ENCODE data around the gene C1GALT1. TPM values are rescaled to one million over a fixed set of nuclear protein-coding genes. Genes with fewer than 3 reads are reported as not detected.
A peak's percentile ranks its signal among the peaks of the same experiment; 100 is the strongest.

Gene C1GALT1
- polyA plus RNA-seq, 3 donors: 12.5 to 47.7 (median 45.1) TPM

DNA sequence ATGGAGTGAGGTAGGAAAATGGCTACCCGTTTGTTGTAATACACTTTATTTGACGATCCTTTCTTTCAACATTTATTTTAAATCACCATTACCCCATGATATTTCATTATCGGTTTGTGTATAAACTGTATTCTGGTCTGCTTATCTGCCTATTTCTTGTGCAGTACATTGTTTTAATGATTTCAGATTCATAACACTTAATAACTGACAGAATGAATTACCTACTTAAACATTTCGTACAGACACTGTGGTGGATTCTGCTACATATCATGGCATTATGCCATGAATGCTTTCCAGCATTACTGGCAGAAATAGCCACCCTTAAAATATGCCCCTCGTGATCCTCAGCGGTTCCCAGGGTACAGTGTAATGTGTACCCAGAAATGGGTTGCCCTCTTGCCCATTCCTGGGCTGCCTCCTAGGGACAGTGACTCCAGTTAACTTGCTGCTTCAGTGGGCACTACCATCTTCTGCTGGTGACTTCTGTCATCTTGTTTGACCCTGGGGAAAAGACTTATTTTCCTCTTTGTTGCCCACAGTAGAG lies 74.5 kb downstream of the C1GALT1 start:
- no peaks in the 10 kb centered on the region for H3K27me3 ChIP-seq (ENCODE audit: control insufficient read depth in 2 of 2, insufficient read depth in 2 of 2, low read length in 2 of 2)
- Mint-ChIP-seq H3K4me3 (no peak overlapping the region), H3K4me1 (peaks cover 50% of the 10 kb centered on the region), H3K27ac (peak overlapping the region in 6 of 7 donors; percentile 74 to 94 (median 83)), H3K27me3 (ENCODE audit: low read depth in 3 of 3) (no peaks in the 10 kb centered on the region), H3K9me3 (peaks cover 0 to 2% (median 0%) of the 10 kb centered on the region in 7 donors), H3K36me3 (peaks cover 16 to 21% of the 10 kb centered on the region in 2 donors)
- TF ChIP-seq, protein P1, sequence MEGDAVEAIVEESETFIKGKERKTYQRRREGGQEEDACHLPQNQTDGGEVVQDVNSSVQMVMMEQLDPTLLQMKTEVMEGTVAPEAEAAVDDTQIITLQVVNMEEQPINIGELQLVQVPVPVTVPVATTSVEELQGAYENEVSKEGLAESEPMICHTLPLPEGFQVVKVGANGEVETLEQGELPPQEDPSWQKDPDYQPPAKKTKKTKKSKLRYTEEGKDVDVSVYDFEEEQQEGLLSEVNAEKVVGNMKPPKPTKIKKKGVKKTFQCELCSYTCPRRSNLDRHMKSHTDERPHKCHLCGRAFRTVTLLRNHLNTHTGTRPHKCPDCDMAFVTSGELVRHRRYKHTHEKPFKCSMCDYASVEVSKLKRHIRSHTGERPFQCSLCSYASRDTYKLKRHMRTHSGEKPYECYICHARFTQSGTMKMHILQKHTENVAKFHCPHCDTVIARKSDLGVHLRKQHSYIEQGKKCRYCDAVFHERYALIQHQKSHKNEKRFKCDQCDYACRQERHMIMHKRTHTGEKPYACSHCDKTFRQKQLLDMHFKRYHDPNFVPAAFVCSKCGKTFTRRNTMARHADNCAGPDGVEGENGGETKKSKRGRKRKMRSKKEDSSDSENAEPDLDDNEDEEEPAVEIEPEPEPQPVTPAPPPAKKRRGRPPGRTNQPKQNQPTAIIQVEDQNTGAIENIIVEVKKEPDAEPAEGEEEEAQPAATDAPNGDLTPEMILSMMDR (IDR thresholded peaks at IDR 0.05): no peak
- peaks cover 0 to 5% of the 10 kb centered on the region in 2 donors for H3K36me3 ChIP-seq (replicated peaks in 1 of 2; ENCODE audit: control insufficient read depth in 1 of 2, insufficient read depth in 2 of 2, low read length in 2 of 2)
- no peaks in the 10 kb centered on the region for H4K20me1 ChIP-seq (ENCODE audit: insufficient read depth, low read length)
- H3K4me2 ChIP-seq (replicated peaks; ENCODE audit: extremely low read depth, low read length, poor library complexity, severe bottlenecking): no peak overlapping the region
- no peak for DNase-seq
- H3K4me3 ChIP-seq (replicated peaks in 1 of 3; ENCODE audit: low read depth in 2 of 3, low read length in 3 of 3): no peak overlapping the region
- intact Hi-C loops (cut with micrococcal nuclease): loop anchor here in 1 of 2 donors (5.0 kb wide), 1 partner anchor 75 kb away; the partner anchor contains the start of gene C1GALT1
- no peaks in the 10 kb centered on the region for H3K79me2 ChIP-seq (ENCODE audit: insufficient read depth, low read length)
- H2AFZ ChIP-seq (ENCODE audit: insufficient read depth, low read depth, low read length, poor library complexity, severe bottlenecking): no peak overlapping the region
- peaks cover 48 to 54% of the 10 kb centered on the region in 2 donors for H3K4me1 ChIP-seq (ENCODE audit: control insufficient read depth in 1 of 2, insufficient read depth in 2 of 2, low read length in 2 of 2)
- H3K9ac ChIP-seq (ENCODE audit: insufficient read depth, low read length, poor library complexity, severe bottlenecking): no peak overlapping the region
- H3K9me3 ChIP-seq (replicated peaks in 1 of 2; ENCODE audit: control insufficient read depth in 1 of 2, insufficient read depth in 1 of 2, low read length in 2 of 2): no peaks in the 10 kb centered on the region
- H3K27ac ChIP-seq (ENCODE audit: low read depth in 1 of 2, low read length in 2 of 2): peak overlapping the region; percentile 18 to 86
- 100% methylated on average over 2 of the region's 6 CpGs for WGBS (ENCODE audit: insufficient coverage)

DNA sequence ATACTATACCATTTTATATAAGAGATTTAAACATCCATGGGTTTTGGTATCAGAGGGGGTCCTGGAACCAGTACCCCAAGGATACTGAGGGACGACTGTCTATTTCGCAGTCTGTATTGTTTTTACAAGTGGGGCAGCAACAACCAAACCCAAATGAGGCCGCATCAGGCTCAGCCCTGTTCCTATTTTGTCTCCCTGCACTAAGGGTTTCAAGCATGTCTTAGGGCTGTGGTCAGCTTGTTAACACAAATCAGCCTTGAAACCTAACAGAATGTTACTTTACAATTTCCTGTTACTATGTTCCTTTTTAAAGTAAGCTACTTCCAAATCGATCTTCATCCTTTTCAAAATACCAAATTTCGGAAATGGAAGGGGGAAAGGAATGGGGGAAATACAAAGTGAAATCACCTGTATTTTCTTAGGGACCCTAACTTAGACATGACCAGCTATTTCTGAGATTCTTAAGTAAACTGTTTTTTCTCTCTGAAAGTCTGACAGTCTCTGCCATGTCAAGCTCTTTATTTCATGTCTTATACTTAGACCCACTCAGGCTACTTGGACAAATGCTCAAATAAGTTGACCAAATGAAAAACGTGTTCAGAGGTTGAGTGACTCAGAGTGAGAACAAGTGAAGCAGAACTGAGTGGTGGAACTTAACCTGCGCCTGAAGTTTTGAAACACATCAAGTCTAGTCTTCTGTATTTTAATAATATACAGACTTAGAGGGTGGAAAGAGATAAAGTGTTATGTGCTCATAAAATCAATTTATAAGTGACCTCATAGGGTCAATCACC lies 75.8 kb downstream of the C1GALT1 start:
- Mint-ChIP-seq H3K36me3 (peaks cover 16 to 19% of the 10 kb centered on the region in 2 donors), H3K27ac (peak overlapping the region; percentile 87 to 94 (median 91)), H3K4me1 (peaks cover 41% of the 10 kb centered on the region), H3K27me3 (ENCODE audit: low read depth in 3 of 3) (peaks cover 0 to 2% (median 0%) of the 10 kb centered on the region in 3 donors), H3K4me3 (peak overlapping the region; percentile 6 to 82), H3K9me3 (peaks cover 0 to 2% (median 0%) of the 10 kb centered on the region in 7 donors)
- H3K4me3 ChIP-seq (replicated peaks in 1 of 3; ENCODE audit: low read depth in 2 of 3, low read length in 3 of 3): peak overlapping the region in 2 of 3 experiments; percentile 27 to 71
- intact Hi-C loops (cut with micrococcal nuclease): loop anchor here (2.0 to 5.0 kb wide), 2 partner anchors 75 to 76 kb away; partner anchors contain the start of gene C1GALT1 (in 2 of the 2)
- 0% methylated on average over 3 of the region's 7 CpGs for WGBS (ENCODE audit: insufficient coverage)
- no peaks in the 10 kb centered on the region for H3K27me3 ChIP-seq (ENCODE audit: control insufficient read depth in 2 of 2, insufficient read depth in 2 of 2, low read length in 2 of 2)
- H3K9me3 ChIP-seq (replicated peaks in 1 of 2; ENCODE audit: control insufficient read depth in 1 of 2, insufficient read depth in 1 of 2, low read length in 2 of 2): no peaks in the 10 kb centered on the region
- no peaks in the 10 kb centered on the region for H4K20me1 ChIP-seq (ENCODE audit: insufficient read depth, low read length)
- peaks cover 0 to 5% of the 10 kb centered on the region in 2 donors for H3K36me3 ChIP-seq (replicated peaks in 1 of 2; ENCODE audit: control insufficient read depth in 1 of 2, insufficient read depth in 2 of 2, low read length in 2 of 2)
- peak overlapping the region; percentile 74 for H3K4me2 ChIP-seq (replicated peaks; ENCODE audit: extremely low read depth, low read length, poor library complexity, severe bottlenecking)
- H3K4me1 ChIP-seq (ENCODE audit: control insufficient read depth in 1 of 2, insufficient read depth in 2 of 2, low read length in 2 of 2): peaks cover 39 to 44% of the 10 kb centered on the region in 2 donors
- peak; percentile 54 to 77 (median 71) for DNase-seq
- peak overlapping the region; percentile 39 to 86 for H3K27ac ChIP-seq (ENCODE audit: low read depth in 1 of 2, low read length in 2 of 2)
- no peak overlapping the region for H2AFZ ChIP-seq (ENCODE audit: insufficient read depth, low read depth, low read length, poor library complexity, severe bottlenecking)
- no peaks in the 10 kb centered on the region for H3K79me2 ChIP-seq (ENCODE audit: insufficient read depth, low read length)
- TF ChIP-seq, protein P1 (IDR thresholded peaks at IDR 0.05): no peak
- peak overlapping the region; percentile 39 for H3K9ac ChIP-seq (ENCODE audit: insufficient read depth, low read length, poor library complexity, severe bottlenecking)
